Measurements from ENCODE around the gene PCDHA10. TPM values are rescaled to one million over a fixed set of nuclear protein-coding genes. Genes with fewer than 3 reads are reported as not detected.
"Not testable (repeated sequence)": the region's sequence is repeated elsewhere in the genome, so short reads cannot be mapped to it uniquely, and the experiment has no call there.

PCDHA10 gene
- polyA plus RNA-seq, 1 donor (not counting 4 experiments of a cell fraction or from before 2014, with no cell fraction given) = 0.03 TPM

DNA sequence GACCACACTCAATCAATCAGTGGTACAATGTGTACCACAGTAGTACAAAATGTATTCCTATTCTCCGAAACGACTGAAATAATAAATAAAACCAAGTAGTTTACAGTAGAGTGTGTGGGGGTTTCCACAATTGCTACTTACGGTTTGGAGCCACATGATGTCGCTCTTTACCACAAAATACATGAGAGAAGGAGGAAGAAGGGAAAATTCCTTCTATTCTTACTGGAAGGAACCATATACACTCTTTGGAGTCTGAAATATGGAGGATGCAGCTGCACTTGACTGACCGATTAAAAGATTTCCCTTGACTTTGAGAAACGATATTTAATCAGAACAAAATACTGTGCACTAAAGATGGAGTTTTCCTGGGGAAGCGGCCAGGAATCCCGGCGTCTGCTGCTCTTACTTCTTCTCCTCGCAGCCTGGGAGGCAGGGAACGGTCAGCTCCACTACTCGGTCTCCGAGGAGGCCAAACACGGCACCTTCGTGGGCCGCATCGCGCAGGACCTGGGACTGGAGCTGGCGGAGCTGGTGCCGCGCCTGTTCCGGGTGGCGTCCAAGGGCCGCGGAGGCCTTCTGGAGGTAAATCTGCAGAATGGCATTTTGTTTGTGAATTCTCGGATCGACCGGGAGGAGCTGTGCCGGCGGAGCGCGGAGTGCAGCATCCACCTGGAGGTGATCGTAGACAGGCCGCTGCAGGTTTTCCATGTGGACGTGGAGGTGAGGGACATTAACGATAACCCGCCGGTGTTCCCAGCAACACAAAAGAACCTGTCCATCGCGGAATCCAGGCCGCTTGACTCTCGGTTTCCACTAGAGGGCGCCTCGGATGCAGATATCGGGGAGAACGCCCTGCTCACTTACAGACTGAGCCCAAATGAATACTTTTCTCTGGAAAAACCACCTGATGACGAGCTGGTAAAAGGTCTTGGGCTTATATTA is 48.6 kb upstream of the PCDHA10 start, which contains the start of gene PCDHA4:
PCDHA4 (plus strand) TSS at position 235 of the 942 bp plus-strand sequence.
- H2AFZ ChIP-seq (ENCODE audit: control insufficient read depth, low read length) = no peak within 1 kb of the TSS

DNA sequence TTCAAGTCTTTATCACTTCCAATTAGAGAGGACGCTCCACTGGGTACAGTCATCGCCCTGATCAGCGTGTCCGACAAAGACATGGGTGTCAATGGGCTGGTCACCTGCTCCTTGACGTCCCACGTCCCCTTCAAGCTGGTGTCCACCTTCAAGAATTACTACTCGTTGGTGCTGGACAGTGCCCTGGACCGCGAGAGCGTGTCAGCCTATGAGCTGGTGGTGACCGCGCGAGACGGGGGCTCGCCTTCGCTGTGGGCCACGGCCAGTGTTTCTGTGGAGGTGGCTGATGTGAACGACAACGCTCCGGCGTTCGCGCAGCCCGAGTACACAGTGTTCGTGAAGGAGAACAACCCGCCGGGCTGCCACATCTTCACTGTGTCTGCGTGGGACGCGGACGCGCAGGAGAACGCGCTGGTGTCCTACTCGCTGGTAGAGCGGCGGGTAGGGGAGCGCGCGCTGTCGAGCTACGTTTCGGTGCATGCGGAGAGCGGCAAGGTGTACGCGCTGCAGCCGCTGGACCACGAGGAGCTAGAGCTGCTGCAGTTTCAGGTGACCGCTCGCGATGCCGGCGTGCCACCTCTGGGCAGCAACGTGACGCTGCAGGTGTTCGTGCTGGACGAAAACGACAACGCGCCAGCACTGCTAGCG is 47.3 kb upstream of the PCDHA10 start:
- H3K4me1 ChIP-seq (ENCODE audit: control insufficient read depth, extremely low read depth, insufficient read depth, low read length); H3K79me2 ChIP-seq (ENCODE audit: control insufficient read depth, insufficient read depth, low read length); FAIRE-seq; H3K9me1 ChIP-seq (ENCODE audit: control insufficient read depth, extremely low read depth, insufficient read depth, low read length); DNase-seq (ENCODE audit: low read depth, low spot score); H3K9ac ChIP-seq (ENCODE audit: control insufficient read depth, extremely low read depth, insufficient read depth, low read length); H3K27me3 ChIP-seq (ENCODE audit: control insufficient read depth, extremely low read depth, insufficient read depth, low read length); dilution Hi-C loops (cut with MboI; ENCODE audit: extremely low pct_ligation_motif_present, low sequenced_read_pairs); H4K20me1 ChIP-seq (ENCODE audit: control insufficient read depth, extremely low read depth, insufficient read depth, low read length); H3K4me2 ChIP-seq (ENCODE audit: control insufficient read depth, extremely low read depth, insufficient read depth, low read depth, low read length); H3K4me3 ChIP-seq (ENCODE audit: control insufficient read depth in 2 of 3, extremely low read depth in 1 of 3, insufficient read depth in 2 of 3, low read depth in 1 of 3, low read length in 3 of 3); H3K36me3 ChIP-seq (ENCODE audit: control insufficient read depth in 2 of 2, extremely low read depth in 1 of 2, insufficient read depth in 2 of 2, low read length in 2 of 2); H3K9me3 ChIP-seq (ENCODE audit: control insufficient read depth, low read depth, low read length); H3K27ac ChIP-seq (ENCODE audit: control insufficient read depth, insufficient read depth, low read length); H2AFZ ChIP-seq (ENCODE audit: control insufficient read depth, low read length): not testable (repeated sequence)

More for the DNA sequence above, 48.6 kb upstream of the PCDHA10 start, which contains the start of gene PCDHA4:
- Histone ChIP-seq H3K27me3 (ENCODE audit: control insufficient read depth, extremely low read depth, insufficient read depth, low read length) (no peaks in the 10 kb centered on the region), H3K4me1 (ENCODE audit: control insufficient read depth, extremely low read depth, insufficient read depth, low read length) (no peaks in the 10 kb centered on the region), H3K27ac (ENCODE audit: control insufficient read depth, insufficient read depth, low read length) (no peak within 1 kb of the TSS), H3K4me3 (ENCODE audit: control insufficient read depth in 2 of 3, extremely low read depth in 1 of 3, insufficient read depth in 2 of 3, low read depth in 1 of 3, low read length in 3 of 3) (no peak within 1 kb of the TSS), H3K4me2 (ENCODE audit: control insufficient read depth, extremely low read depth, insufficient read depth, low read depth, low read length) (no peak within 1 kb of the TSS), H3K9ac (ENCODE audit: control insufficient read depth, extremely low read depth, insufficient read depth, low read length) (no peak within 1 kb of the TSS), H4K20me1 (ENCODE audit: control insufficient read depth, extremely low read depth, insufficient read depth, low read length) (no peaks in the 10 kb centered on the region), H3K9me3 (ENCODE audit: control insufficient read depth, low read depth, low read length) (peaks cover 10% of the 10 kb centered on the region), H3K36me3 (ENCODE audit: control insufficient read depth in 2 of 2, extremely low read depth in 1 of 2, insufficient read depth in 2 of 2, low read length in 2 of 2) (no peaks in the 10 kb centered on the region), H3K79me2 (ENCODE audit: control insufficient read depth, insufficient read depth, low read length) (no peaks in the 10 kb centered on the region), H3K9me1 (ENCODE audit: control insufficient read depth, extremely low read depth, insufficient read depth, low read length) (no peaks in the 10 kb centered on the region)
- TF ChIP-seq, protein P1, sequence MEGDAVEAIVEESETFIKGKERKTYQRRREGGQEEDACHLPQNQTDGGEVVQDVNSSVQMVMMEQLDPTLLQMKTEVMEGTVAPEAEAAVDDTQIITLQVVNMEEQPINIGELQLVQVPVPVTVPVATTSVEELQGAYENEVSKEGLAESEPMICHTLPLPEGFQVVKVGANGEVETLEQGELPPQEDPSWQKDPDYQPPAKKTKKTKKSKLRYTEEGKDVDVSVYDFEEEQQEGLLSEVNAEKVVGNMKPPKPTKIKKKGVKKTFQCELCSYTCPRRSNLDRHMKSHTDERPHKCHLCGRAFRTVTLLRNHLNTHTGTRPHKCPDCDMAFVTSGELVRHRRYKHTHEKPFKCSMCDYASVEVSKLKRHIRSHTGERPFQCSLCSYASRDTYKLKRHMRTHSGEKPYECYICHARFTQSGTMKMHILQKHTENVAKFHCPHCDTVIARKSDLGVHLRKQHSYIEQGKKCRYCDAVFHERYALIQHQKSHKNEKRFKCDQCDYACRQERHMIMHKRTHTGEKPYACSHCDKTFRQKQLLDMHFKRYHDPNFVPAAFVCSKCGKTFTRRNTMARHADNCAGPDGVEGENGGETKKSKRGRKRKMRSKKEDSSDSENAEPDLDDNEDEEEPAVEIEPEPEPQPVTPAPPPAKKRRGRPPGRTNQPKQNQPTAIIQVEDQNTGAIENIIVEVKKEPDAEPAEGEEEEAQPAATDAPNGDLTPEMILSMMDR (optimal IDR thresholded peaks at IDR 0.05 in 1 of 3, IDR thresholded peaks at IDR 0.05 in 1 of 3, conservative IDR thresholded peaks at IDR 0.05 in 1 of 3; ENCODE audit: extremely low read depth in 1 of 3, insufficient read depth in 2 of 3, low read length in 3 of 3) = peak; percentile 7 to 27 (median 24)
- no peak for TF ChIP-seq EZH2 (IDR thresholded peaks at IDR 0.05; ENCODE audit: low read length)
- DNase-seq (ENCODE audit: low read depth, low spot score) (no peak), FAIRE-seq (no peak)
- dilution Hi-C loops (cut with MboI; ENCODE audit: extremely low pct_ligation_motif_present, low sequenced_read_pairs) = no loop called here

Data from keratinocyte (primary cell).